Measurements from ENCODE around the gene ANKRD10.

Gene ANKRD10

DNA sequence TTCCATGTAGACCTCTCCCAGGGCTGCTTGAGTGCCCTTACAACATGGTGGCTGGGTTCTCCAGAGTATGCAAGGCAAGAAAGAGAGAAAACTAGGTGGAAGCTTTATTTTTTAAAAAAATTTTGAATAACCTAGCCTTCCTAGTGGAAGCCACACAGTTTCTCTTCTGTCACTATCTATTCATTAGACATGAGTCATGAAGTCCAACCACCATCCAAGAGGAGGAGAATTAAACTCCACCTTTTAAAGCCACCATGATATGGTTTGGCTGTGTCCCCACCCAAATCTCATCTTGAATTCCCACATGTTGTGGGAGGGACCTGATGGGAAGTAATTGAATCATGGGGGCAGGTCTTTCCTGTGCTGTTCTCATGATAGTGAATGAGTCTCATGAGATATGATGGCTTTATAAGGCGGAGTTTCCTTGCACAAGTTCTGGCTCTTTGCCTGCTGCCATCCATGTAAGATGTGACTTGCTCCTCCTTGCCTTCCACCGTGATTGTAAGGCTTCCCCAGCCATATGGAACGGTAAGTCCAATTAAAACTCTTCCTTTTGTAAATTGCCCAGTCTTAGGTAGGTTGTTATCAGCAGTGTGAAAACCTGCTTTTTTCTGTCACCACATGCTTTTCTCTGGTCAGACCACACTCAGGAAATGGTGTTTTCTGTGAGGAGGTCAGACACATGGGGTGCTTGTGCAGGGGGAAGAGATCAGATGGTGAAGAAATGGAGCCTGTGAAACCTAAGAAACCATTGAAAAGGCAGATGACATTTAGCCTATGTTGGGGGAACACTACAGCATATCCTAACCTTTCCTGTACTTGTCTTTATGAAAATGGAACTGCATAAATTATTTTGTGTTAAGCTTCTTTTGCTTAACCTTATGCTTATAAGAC lies 57.7 kb downstream of the ANKRD10 start:
- Histone ChIP-seq H3K27ac (ENCODE audit: low read length) (no peak overlapping the region), H3K36me3 (ENCODE audit: control insufficient read depth in 2 of 2, insufficient read depth in 2 of 2, low read length in 2 of 2) (no peaks in the 10 kb centered on the region), H3K4me3 (ENCODE audit: low read length in 2 of 2) (no peak overlapping the region), H3K4me1 (ENCODE audit: control insufficient read depth, insufficient read depth, low read length) (no peaks in the 10 kb centered on the region), H3K9me3 (ENCODE audit: control insufficient read depth in 2 of 2, low read length in 2 of 2) (peaks cover 0 to 4% of the 10 kb centered on the region in 2 donors), H3K27me3 (ENCODE audit: control insufficient read depth in 1 of 2, insufficient read depth in 2 of 2, low read length in 2 of 2) (no peaks in the 10 kb centered on the region), H3K9ac (ENCODE audit: low read length in 2 of 2) (no peak overlapping the region)

DNA sequence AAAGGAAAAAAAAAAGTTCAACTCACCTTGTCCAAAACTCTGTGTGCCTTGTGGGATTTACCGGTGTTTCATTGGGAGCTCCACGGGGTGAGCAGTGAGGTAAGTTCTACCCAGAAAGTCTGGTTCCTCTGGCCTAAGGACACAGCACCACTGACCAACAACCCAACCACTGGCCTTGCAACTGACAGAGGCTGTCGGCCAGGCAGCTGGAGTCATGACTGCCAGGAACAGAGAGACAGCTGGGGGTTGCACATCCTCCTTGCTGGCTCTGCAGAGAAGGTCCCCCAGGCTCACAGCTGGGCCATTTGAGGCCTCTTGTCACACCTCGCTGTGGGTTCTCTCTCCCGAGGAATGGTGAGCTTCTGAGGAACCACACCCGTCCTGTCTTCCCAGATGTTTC lies 59.5 kb downstream of the ANKRD10 start:
- Histone ChIP-seq H3K9ac (ENCODE audit: low read length in 2 of 2) (no peak overlapping the region), H3K9me3 (ENCODE audit: control insufficient read depth in 2 of 2, low read length in 2 of 2) (peaks cover 0 to 4% of the 10 kb centered on the region in 2 donors), H3K4me3 (ENCODE audit: low read length in 2 of 2) (no peak overlapping the region), H3K4me1 (ENCODE audit: control insufficient read depth, insufficient read depth, low read length) (no peaks in the 10 kb centered on the region), H3K27me3 (ENCODE audit: control insufficient read depth in 1 of 2, insufficient read depth in 2 of 2, low read length in 2 of 2) (no peaks in the 10 kb centered on the region), H3K36me3 (ENCODE audit: control insufficient read depth in 2 of 2, insufficient read depth in 2 of 2, low read length in 2 of 2) (no peaks in the 10 kb centered on the region), H3K27ac (ENCODE audit: low read length) (no peak overlapping the region)

DNA sequence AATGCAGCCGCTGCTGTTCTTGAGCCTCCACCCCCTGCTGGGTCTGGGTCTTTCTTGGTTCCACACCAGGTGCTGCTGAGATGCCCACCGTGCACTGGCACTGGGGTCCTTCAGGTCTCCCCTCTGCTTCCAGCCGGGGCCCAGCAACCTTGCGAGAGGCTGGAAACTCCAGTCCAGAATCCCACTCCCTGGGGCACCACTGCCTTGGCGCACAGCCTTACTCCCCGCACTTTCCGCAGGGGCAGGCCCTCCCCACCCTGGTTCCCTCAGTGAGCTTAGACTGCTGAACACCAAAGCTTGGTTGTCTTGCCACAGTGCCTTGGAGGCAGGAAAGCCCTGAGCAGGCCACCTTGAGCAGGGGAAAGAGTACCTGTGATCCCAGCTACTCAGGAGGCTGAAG lies 60.0 kb downstream of the ANKRD10 start:
- no peaks in the 10 kb centered on the region for H3K36me3 ChIP-seq (ENCODE audit: control insufficient read depth in 2 of 2, insufficient read depth in 2 of 2, low read length in 2 of 2)
- no peaks in the 10 kb centered on the region for H3K27me3 ChIP-seq (ENCODE audit: control insufficient read depth in 1 of 2, insufficient read depth in 2 of 2, low read length in 2 of 2)
- no peak overlapping the region for H3K4me3 ChIP-seq (ENCODE audit: low read length in 2 of 2)
- no peak overlapping the region for H3K9ac ChIP-seq (ENCODE audit: low read length in 2 of 2)
- peaks cover 0 to 4% of the 10 kb centered on the region in 2 donors for H3K9me3 ChIP-seq (ENCODE audit: control insufficient read depth in 2 of 2, low read length in 2 of 2)
- H3K4me1 ChIP-seq (ENCODE audit: control insufficient read depth, insufficient read depth, low read length), result no peaks in the 10 kb centered on the region
- H3K27ac ChIP-seq (ENCODE audit: low read length), result no peak overlapping the region

DNA sequence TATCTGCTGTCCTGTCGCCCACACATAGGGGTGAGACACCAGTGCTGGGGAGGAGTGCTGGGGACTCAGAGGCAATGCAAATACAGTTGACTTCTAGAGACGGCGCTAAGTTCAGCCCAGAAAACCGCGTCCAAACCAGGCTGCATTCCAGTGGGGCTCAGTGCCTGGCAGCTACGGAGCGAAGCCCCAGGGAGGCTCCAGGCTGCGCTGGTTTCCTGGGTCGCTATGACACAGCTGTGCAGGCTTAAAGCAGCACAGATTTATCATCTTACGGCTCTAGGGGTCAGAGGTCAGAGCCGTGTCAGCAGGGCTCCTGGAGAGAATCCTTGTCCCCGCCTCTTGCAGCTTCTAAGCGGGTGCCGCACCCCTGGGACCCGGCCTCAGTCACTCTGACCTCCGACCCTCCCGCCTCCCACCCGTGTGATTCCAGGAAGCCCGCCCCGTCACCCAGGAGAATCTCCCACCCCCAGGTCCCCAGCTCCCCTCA lies 61.6 kb downstream of the ANKRD10 start:
- no peak overlapping the region for H3K4me3 ChIP-seq (ENCODE audit: low read length in 2 of 2)
- no peak overlapping the region for H3K9ac ChIP-seq (ENCODE audit: low read length in 2 of 2)
- no peaks in the 10 kb centered on the region for H3K27me3 ChIP-seq (ENCODE audit: control insufficient read depth in 1 of 2, insufficient read depth in 2 of 2, low read length in 2 of 2)
- H3K9me3 ChIP-seq (ENCODE audit: control insufficient read depth in 2 of 2, low read length in 2 of 2), result peaks cover 0 to 4% of the 10 kb centered on the region in 2 donors
- no peaks in the 10 kb centered on the region for H3K36me3 ChIP-seq (ENCODE audit: control insufficient read depth in 2 of 2, insufficient read depth in 2 of 2, low read length in 2 of 2)
- H3K27ac ChIP-seq (ENCODE audit: low read length), result no peak overlapping the region
- no peaks in the 10 kb centered on the region for H3K4me1 ChIP-seq (ENCODE audit: control insufficient read depth, insufficient read depth, low read length)

DNA sequence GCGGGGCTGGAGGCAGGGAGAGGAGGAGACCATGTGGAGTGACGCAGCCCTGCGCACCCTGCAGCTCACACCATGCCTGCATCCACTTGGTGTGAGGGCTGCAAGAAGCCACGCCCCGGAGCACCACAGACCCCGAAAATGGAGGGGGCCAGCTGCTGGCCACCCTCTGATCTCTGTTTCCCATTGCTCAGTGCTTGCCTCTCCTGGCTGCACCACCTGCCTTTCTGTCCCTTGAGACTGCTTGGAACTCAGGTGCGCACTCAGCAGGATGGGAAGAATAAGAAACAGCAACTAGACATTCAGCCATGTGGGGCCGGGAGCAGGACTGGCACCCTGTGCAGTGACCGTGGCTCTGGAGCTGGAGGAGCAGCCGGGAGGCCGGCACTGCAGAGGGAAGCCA lies 64.0 kb downstream of the ANKRD10 start:
- no peak overlapping the region for H3K27ac ChIP-seq (ENCODE audit: low read length)
- H3K4me3 ChIP-seq (ENCODE audit: low read length in 2 of 2), result no peak overlapping the region
- H3K4me1 ChIP-seq (ENCODE audit: control insufficient read depth, insufficient read depth, low read length), result no peaks in the 10 kb centered on the region
- no peaks in the 10 kb centered on the region for H3K9me3 ChIP-seq (ENCODE audit: control insufficient read depth in 2 of 2, low read length in 2 of 2)
- no peaks in the 10 kb centered on the region for H3K27me3 ChIP-seq (ENCODE audit: control insufficient read depth in 1 of 2, insufficient read depth in 2 of 2, low read length in 2 of 2)
- H3K36me3 ChIP-seq (ENCODE audit: control insufficient read depth in 2 of 2, insufficient read depth in 2 of 2, low read length in 2 of 2), result no peaks in the 10 kb centered on the region
- H3K9ac ChIP-seq (ENCODE audit: low read length in 2 of 2), result no peak overlapping the region

DNA sequence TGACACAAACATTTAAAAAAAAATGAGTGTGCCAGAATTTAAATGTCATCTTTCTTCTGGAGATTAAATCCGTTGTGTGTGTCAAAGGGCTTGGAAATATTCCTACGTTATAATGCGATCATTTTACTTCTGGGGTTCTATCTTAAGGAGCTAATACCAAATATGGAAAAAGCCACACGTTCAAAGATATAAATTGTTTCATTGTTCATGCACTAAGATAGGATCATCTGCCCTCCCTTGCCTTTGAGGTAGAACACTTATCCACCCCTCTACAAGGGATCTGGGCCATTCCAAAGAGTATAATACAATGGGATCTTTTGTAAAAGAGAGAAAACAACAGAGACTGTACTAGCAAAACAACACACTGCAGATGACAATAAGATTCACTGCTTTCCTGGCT lies 64.9 kb downstream of the ANKRD10 start:
- H3K36me3 ChIP-seq (ENCODE audit: control insufficient read depth in 2 of 2, insufficient read depth in 2 of 2, low read length in 2 of 2), result no peaks in the 10 kb centered on the region
- no peaks in the 10 kb centered on the region for H3K9me3 ChIP-seq (ENCODE audit: control insufficient read depth in 2 of 2, low read length in 2 of 2)
- no peaks in the 10 kb centered on the region for H3K4me1 ChIP-seq (ENCODE audit: control insufficient read depth, insufficient read depth, low read length)
- no peaks in the 10 kb centered on the region for H3K27me3 ChIP-seq (ENCODE audit: control insufficient read depth in 1 of 2, insufficient read depth in 2 of 2, low read length in 2 of 2)
- no peak overlapping the region for H3K27ac ChIP-seq (ENCODE audit: low read length)
- no peak overlapping the region for H3K9ac ChIP-seq (ENCODE audit: low read length in 2 of 2)
- H3K4me3 ChIP-seq (ENCODE audit: low read length in 2 of 2), result no peak overlapping the region

DNA sequence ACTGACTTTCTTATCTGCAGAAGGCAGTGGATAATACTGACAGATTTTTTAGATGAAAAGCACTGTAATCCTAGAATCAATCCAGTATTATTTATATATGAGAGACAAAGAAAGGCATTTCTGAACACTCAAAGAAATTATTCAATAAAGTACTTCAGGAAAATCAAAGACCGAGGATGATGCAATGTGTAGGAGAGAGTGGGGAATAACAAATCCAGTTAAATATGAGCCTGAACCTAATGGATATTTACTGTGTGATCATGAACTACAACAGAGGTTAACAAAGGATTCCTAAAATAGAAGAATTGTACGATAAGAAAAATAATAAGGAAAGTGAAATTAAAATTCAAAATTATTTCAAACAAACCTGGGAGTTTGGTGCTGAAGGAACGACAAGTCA lies 69.3 kb downstream of the ANKRD10 start:
- H3K4me3 ChIP-seq (ENCODE audit: low read length in 2 of 2), result no peak overlapping the region
- no peaks in the 10 kb centered on the region for H3K36me3 ChIP-seq (ENCODE audit: control insufficient read depth in 2 of 2, insufficient read depth in 2 of 2, low read length in 2 of 2)
- H3K27ac ChIP-seq (ENCODE audit: low read length), result no peak overlapping the region
- H3K9me3 ChIP-seq (ENCODE audit: control insufficient read depth in 2 of 2, low read length in 2 of 2), result peaks cover 0 to 4% of the 10 kb centered on the region in 2 donors
- H3K9ac ChIP-seq (ENCODE audit: low read length in 2 of 2), result no peak overlapping the region
- H3K4me1 ChIP-seq (ENCODE audit: control insufficient read depth, insufficient read depth, low read length), result no peaks in the 10 kb centered on the region
- peaks cover 0 to 4% of the 10 kb centered on the region in 2 donors for H3K27me3 ChIP-seq (ENCODE audit: control insufficient read depth in 1 of 2, insufficient read depth in 2 of 2, low read length in 2 of 2)

DNA sequence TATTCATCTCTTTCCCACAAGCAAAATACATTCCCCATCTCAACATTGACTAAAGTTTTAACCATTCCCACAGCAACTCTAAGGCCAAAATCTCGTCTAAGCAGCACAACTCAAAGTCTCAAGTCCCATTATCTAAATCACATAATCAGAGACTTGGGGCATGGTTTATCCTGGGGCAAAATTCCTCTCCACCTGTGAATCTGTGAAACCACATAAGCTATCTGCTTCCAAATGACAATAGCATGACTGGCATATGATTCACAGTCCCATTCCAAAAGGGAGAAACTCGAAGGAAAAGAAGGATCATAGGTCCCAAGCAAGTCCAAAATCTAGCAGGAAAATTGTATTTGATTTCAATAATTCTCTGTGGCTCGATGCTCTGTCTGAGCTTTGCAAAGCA lies 73.0 kb downstream of the ANKRD10 start:
- no peaks in the 10 kb centered on the region for H3K36me3 ChIP-seq (ENCODE audit: control insufficient read depth in 2 of 2, insufficient read depth in 2 of 2, low read length in 2 of 2)
- no peak overlapping the region for H3K9ac ChIP-seq (ENCODE audit: low read length in 2 of 2)
- H3K4me1 ChIP-seq (ENCODE audit: control insufficient read depth, insufficient read depth, low read length), result no peaks in the 10 kb centered on the region
- H3K27me3 ChIP-seq (ENCODE audit: control insufficient read depth in 1 of 2, insufficient read depth in 2 of 2, low read length in 2 of 2), result peaks cover 0 to 4% of the 10 kb centered on the region in 2 donors
- no peak overlapping the region for H3K27ac ChIP-seq (ENCODE audit: low read length)
- H3K9me3 ChIP-seq (ENCODE audit: control insufficient read depth in 2 of 2, low read length in 2 of 2), result peaks cover 0 to 4% of the 10 kb centered on the region in 2 donors
- H3K4me3 ChIP-seq (ENCODE audit: low read length in 2 of 2), result no peak overlapping the region

DNA sequence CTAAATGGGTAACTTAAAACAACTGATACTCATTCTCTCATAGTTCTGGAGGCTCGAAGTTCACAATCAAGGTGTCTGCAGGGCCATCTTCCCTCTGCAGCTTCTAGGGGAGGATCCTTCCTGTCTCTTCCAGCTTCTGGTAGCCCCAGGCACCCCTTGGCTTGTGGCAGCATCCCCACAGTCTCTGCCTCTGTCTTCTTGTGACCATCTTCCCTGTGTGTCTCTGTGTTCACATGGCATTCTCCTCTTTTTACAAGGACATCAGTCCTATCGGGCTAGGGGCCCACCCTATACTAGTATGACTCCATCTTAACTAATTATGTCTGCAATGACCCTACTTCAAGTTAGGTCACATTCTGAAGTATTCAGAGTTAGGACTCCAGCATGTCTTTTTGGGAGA lies 73.5 kb downstream of the ANKRD10 start:
- Histone ChIP-seq H3K27ac (ENCODE audit: low read length) (no peak overlapping the region), H3K4me3 (ENCODE audit: low read length in 2 of 2) (no peak overlapping the region), H3K4me1 (ENCODE audit: control insufficient read depth, insufficient read depth, low read length) (no peaks in the 10 kb centered on the region), H3K36me3 (ENCODE audit: control insufficient read depth in 2 of 2, insufficient read depth in 2 of 2, low read length in 2 of 2) (no peaks in the 10 kb centered on the region), H3K9me3 (ENCODE audit: control insufficient read depth in 2 of 2, low read length in 2 of 2) (peaks cover 0 to 4% of the 10 kb centered on the region in 2 donors), H3K9ac (ENCODE audit: low read length in 2 of 2) (no peak overlapping the region), H3K27me3 (ENCODE audit: control insufficient read depth in 1 of 2, insufficient read depth in 2 of 2, low read length in 2 of 2) (peaks cover 0 to 4% of the 10 kb centered on the region in 2 donors)

DNA sequence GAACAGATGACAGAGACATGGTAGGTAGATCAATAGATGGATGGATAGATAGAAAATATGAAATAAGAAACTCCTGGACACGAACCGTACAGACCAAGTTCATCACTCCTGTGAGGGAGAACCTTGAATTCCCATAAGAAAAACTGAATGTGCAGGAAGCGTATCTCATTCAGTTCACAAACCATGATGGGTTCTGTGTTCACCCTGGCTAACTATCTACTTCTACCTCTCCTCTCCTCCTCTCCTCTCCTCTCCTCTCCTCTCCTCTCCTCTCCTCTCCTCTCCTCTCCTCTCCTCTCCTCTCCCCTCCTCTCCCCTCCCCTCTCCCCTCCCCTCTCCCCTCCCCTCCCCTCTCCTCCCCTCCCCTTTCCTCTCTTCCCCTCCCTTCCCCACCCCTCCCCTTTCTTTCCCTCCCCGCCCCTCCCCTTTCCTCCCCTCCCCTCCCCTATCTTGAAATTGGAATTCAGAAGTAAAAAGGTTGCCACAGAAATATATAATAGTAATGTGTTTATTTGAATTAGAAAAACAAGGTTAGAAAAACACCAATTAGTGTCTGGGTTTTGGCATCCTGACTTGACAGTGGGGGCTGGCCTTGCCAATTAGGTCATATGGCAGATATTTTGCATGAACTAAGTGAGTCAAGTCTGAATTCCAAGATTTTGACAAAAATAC lies 75.9 kb downstream of the ANKRD10 start:
- Histone ChIP-seq H3K4me3 (ENCODE audit: low read length in 2 of 2) (no peak overlapping the region), H3K4me1 (ENCODE audit: control insufficient read depth, insufficient read depth, low read length) (no peaks in the 10 kb centered on the region), H3K9ac (ENCODE audit: low read length in 2 of 2) (no peak overlapping the region), H3K27ac (ENCODE audit: low read length) (no peak overlapping the region), H3K36me3 (ENCODE audit: control insufficient read depth in 2 of 2, insufficient read depth in 2 of 2, low read length in 2 of 2) (no peaks in the 10 kb centered on the region), H3K27me3 (ENCODE audit: control insufficient read depth in 1 of 2, insufficient read depth in 2 of 2, low read length in 2 of 2) (no peaks in the 10 kb centered on the region), H3K9me3 (ENCODE audit: control insufficient read depth in 2 of 2, low read length in 2 of 2) (peaks cover 0 to 4% of the 10 kb centered on the region in 2 donors)

DNA sequence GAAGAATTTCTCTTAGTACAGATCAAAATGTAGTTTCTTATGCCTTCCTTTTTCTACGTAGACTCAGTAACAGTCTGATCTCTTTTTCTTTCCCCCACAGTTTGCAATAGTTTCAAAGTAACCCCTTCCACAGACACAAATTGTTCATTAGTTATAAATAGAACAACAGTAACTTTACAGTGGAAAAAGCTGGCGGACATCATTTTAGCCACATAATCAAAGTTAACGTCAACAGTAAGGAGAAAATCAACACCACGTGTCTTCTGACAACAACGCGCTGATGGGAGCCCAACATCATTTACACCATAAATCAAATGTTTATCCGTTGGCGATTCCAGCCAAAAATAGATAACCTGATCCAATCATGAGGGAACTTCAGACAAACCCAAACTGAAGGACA lies 76.8 kb downstream of the ANKRD10 start:
- Histone ChIP-seq H3K4me1 (ENCODE audit: control insufficient read depth, insufficient read depth, low read length) (no peaks in the 10 kb centered on the region), H3K4me3 (ENCODE audit: low read length in 2 of 2) (no peak overlapping the region), H3K27me3 (ENCODE audit: control insufficient read depth in 1 of 2, insufficient read depth in 2 of 2, low read length in 2 of 2) (no peaks in the 10 kb centered on the region), H3K9me3 (ENCODE audit: control insufficient read depth in 2 of 2, low read length in 2 of 2) (peaks cover 0 to 4% of the 10 kb centered on the region in 2 donors), H3K36me3 (ENCODE audit: control insufficient read depth in 2 of 2, insufficient read depth in 2 of 2, low read length in 2 of 2) (no peaks in the 10 kb centered on the region), H3K9ac (ENCODE audit: low read length in 2 of 2) (no peak overlapping the region), H3K27ac (ENCODE audit: low read length) (no peak overlapping the region)

Measured in stomach smooth muscle (tissue), 2 donors.